K562 (cell line): ENCODE measurements around the gene PHF21A. TPM values are rescaled to one million over a fixed set of nuclear protein-coding genes. Genes with fewer than 3 reads are reported as not detected.

Source experiments
- ATAC-seq: fragments of 200-7000 bp; cut with Tn5 transposase; 3 replicates; pipeline ENCODE4 v1.9.1; 2020; ENCODE audit warnings: moderate library complexity
- BruUV-seq: library from RNA; stranded (reverse); fragments of 400-500 nt; replicated peaks from 2 replicates; lab custom pipeline; 2021; lab: Mats Ljungman, UMichigan
- CTCF ChIA-PET: fragments of 300-600 bp; formaldehyde crosslinking; extraction: SDS; loops from one replicate; lab custom pipeline; 2021; ENCODE audit warnings: low intra/inter-chr PET ratio; lab: Yijun Ruan, JAX
- POLR2A ChIA-PET: fragments of 300-600, 350-650 bp; sonication (Branson Sonifier 250); formaldehyde crosslinking; extraction: SDS; loops from one replicate; lab custom pipeline; 2021; ENCODE audit warnings: antibody characterized with exemption, inconsistent platforms; lab: Yijun Ruan, JAX
- DNase-seq, 4 experiments: peaks; one replicate each; pipeline versions ENCODE4 v3.0.0 to v3.0.0-alpha.2; 2011 to 2018; ENCODE audit warnings: low spot score in 3 of 4, mixed read lengths in 3 of 4; ENCODE audit errors: extremely low read depth in 1 of 4
- FAIRE-seq: peaks from 2 replicates; lab custom pipeline; 2011; peaks lifted over from hg19 to GRCh38; lab: Jason Lieb, UNC
- H2AFZ ChIP-seq: 2 replicates; pipeline ENCODE4 v1.6.0; 2011; ENCODE audit warnings: low read depth, low read length, control low read depth, inconsistent platforms
- H3K27ac ChIP-seq: fragments of 200-600 bp; 3 replicates; pipeline ENCODE4 v1.8.0; 2011; ENCODE audit warnings: low read depth, mild to moderate bottlenecking, control low read depth, inconsistent platforms, low read length, moderate library complexity, mixed read lengths; ENCODE audit errors: extremely low read depth
- H3K27me3 ChIP-seq, 2 experiments: fragments of 300-600 bp in 1 of 2; 2 replicates in 1 of 2; 3 replicates in 1 of 2; pipeline versions ENCODE4 v1.6.0 to v1.8.0; 2011; ENCODE audit warnings: inconsistent platforms in 2 of 2, low read length in 2 of 2, mild to moderate bottlenecking in 1 of 2, mixed read lengths in 1 of 2, moderate library complexity in 1 of 2; ENCODE audit not compliant: control insufficient read depth in 2 of 2, insufficient read depth in 2 of 2
- H3K36me3 ChIP-seq: fragments of 300-600 bp; 3 replicates; pipeline ENCODE4 v1.8.0; 2011; ENCODE audit warnings: mild to moderate bottlenecking, low read length, inconsistent platforms; ENCODE audit not compliant: control insufficient read depth, insufficient read depth
- H3K4me1 ChIP-seq, 2 experiments: fragments of 200-600 bp in 1 of 2; replicated peaks in 1 of 2; 2 replicates in 1 of 2; 3 replicates in 1 of 2; pipeline versions ENCODE4 v1.5.1 to v1.8.0; 2011; ENCODE audit warnings: inconsistent platforms in 2 of 2, low read length in 2 of 2, mild to moderate bottlenecking in 1 of 2, mixed read lengths in 1 of 2, moderate library complexity in 1 of 2; ENCODE audit not compliant: control insufficient read depth in 2 of 2, insufficient read depth in 2 of 2
- H3K4me2 ChIP-seq: 2 replicates; pipeline ENCODE4 v1.6.1; 2011; ENCODE audit warnings: low read length, control low read depth, inconsistent platforms, mixed read lengths; ENCODE audit not compliant: insufficient read depth
- H3K4me3 ChIP-seq: fragments of 200-600 bp; sonication (generic), shearing (Covaris generic); 2 replicates; pipeline ENCODE4 v1.5.1; 2016; ENCODE audit warnings: control low read depth, inconsistent platforms
- H3K79me2 ChIP-seq: fragments of 200-600 bp; 3 replicates; pipeline ENCODE4 v1.8.0; 2011; ENCODE audit warnings: low read length, inconsistent platforms; ENCODE audit not compliant: control insufficient read depth, insufficient read depth
- H3K9ac ChIP-seq, 2 experiments: 2 replicates each; pipeline versions ENCODE4 v1.6.0 to v1.6.1; 2011; ENCODE audit warnings: low read depth in 2 of 2, low read length in 2 of 2, control low read depth in 1 of 2, inconsistent platforms in 1 of 2, mild to moderate bottlenecking in 1 of 2, mixed read lengths in 1 of 2; ENCODE audit not compliant: insufficient read depth in 1 of 2
- H3K9me1 ChIP-seq: one replicate; pipeline ENCODE4 v1.6.0; 2011; ENCODE audit warnings: inconsistent platforms, mild to moderate bottlenecking, low read length, moderate library complexity; ENCODE audit not compliant: control insufficient read depth, insufficient read depth
- H3K9me3 ChIP-seq: replicated peaks from 2 replicates; pipeline ENCODE4 v1.5.1; 2011; ENCODE audit warnings: low read depth, low read length, inconsistent platforms; ENCODE audit not compliant: control insufficient read depth, insufficient read depth
- H4K20me1 ChIP-seq: replicated peaks from 2 replicates; pipeline ENCODE4 v1.6.1; 2011; ENCODE audit warnings: low read length, inconsistent platforms, mixed read lengths; ENCODE audit not compliant: control insufficient read depth, insufficient read depth
- ARID4B ChIP-seq: sonication (generic); formaldehyde crosslinking; IDR thresholded peaks from 2 replicates; pipeline ENCODE4 v1.8.0; 2022; ENCODE audit warnings: mild to moderate bottlenecking, missing genetic modification reagents
- ATF7 ChIP-seq: fragments of 450-650 bp; IDR thresholded peaks from 2 replicates; pipeline ENCODE4 v1.7.1; 2014; ENCODE audit warnings: mild to moderate bottlenecking, moderate library complexity
- DPF2 ChIP-seq: fragments of 450-650 bp; IDR thresholded peaks from 2 replicates; pipeline ENCODE4 v1.6.1; 2016
- FOXO4 ChIP-seq: fragments of 450-650 bp; formaldehyde crosslinking; IDR thresholded peaks from 2 replicates; pipeline ENCODE4 v1.4.0; 2020; ENCODE audit warnings: mild to moderate bottlenecking, moderate library complexity
- SFPQ ChIP-seq: fragments of 200-400 bp; formaldehyde crosslinking; IDR thresholded peaks from 2 replicates; pipeline ENCODE4 v1.6.1; 2017; ENCODE audit warnings: mild to moderate bottlenecking, low read depth, low read length, moderate library complexity
- TCF7 ChIP-seq: sonication (generic); IDR thresholded peaks from 2 replicates; pipeline ENCODE4 v1.6.1; 2016; ENCODE audit warnings: antibody characterized with exemption, borderline replicate concordance
- ZNF232 ChIP-seq: sonication (generic); formaldehyde crosslinking; IDR thresholded peaks from 2 replicates; pipeline ENCODE4 v1.8.0; 2022; ENCODE audit warnings: mild to moderate bottlenecking, missing genetic modification reagents
- WGBS: fragments of 100-300 bp; shearing (Covaris generic); methylation state at CpG from one replicate; pipeline ENCODE4 v1.1.6; 2016; ENCODE audit warnings: low coverage, mixed read lengths; ENCODE audit not compliant: insufficient coverage; ENCODE audit errors: missing lambda C conversion rate; 5-methylcytosine and 5-hydroxymethylcytosine counted together
- in situ Hi-C: fragments of 300-500 bp; cut with MboI; formaldehyde crosslinking; loops from 4 replicates; pipeline ENCODE4 v1.15.0; 2018; ENCODE audit warnings: inconsistent platforms, mixed read lengths
- intact Hi-C: fragments of 100-400 bp; cut with micrococcal nuclease; formaldehyde crosslinking; loops from 2 replicates; pipeline ENCODE4 v1.14.2; 2022
- polyA plus RNA-seq, 8 experiments: library from polyadenylated mRNA; depleted of rRNA in 4 of 8; stranded (reverse) in 5 of 8; unstranded in 3 of 8; fragments of >200 nt; fragmentation: Nextera tagmentation in 2 of 8; fragmentation: Illumina TruSeq in 1 of 8; extraction: Ambion mirVana in 2 of 8; extraction: Trizol in 1 of 8; gene quantifications; 2 replicates each; pipeline versions ENCODE4 v1.2.1 to v1.2.3, GENCODE V29; 2011 to 2014; ENCODE audit warnings: inconsistent platforms in 1 of 8, missing spikeins in 1 of 8
- total RNA-seq, 7 experiments: library from RNA; depleted of rRNA in 6 of 7; stranded (reverse); fragments of >200 nt in 6 of 7; fragmentation: Illumina TruSeq in 2 of 7; extraction: Trizol in 2 of 7; gene quantifications; 2 replicates each; pipeline versions ENCODE4 v1.2.1 to v1.2.3, GENCODE V29; 2011 to 2021; ENCODE audit warnings: low replicate concordance in 1 of 7

PHF21A gene
- total and polyA plus RNA-seq, 9 of the 15 experiments (the other 6 are each of a cell fraction or from before 2014, with no cell fraction given), result 1.5 to 32.4 (median 10.7) TPM

- H3K4me2 ChIP-seq, result no peak overlapping the region
Observed at GRCh38 chr11:46020084-46020599, 101.1 kb downstream of the PHF21A start.

More at GRCh38 chr11:46020084-46020599, 101.1 kb downstream of the PHF21A start:
- Histone ChIP-seq H3K4me3 (no peak overlapping the region), H3K79me2 (no peaks in the 10 kb centered on the region), H3K9me3 (no peaks in the 10 kb centered on the region; the same call in 1 of the 2 replicates), H2AFZ (no peak overlapping the region), H3K4me1 (peaks cover 3 to 5% of the 10 kb centered on the region in 2 experiments; a peak in 3 of 5 replicates), H3K9ac (no peak overlapping the region), H3K9me1 (no peaks in the 10 kb centered on the region), H3K27me3 (no peaks in the 10 kb centered on the region), H4K20me1 (no peaks in the 10 kb centered on the region), H3K27ac (no peak overlapping the region), H3K36me3 (no peaks in the 10 kb centered on the region)
- BruUV-seq, result no TSS peak
- 84% methylated on average over 8 of the region's 8 CpGs for WGBS
- TF ChIP-seq FOXO4 (CRISPR knock-in tag), result no peak
- TF ChIP-seq SFPQ, result no peak
- no peak for TF ChIP-seq ATF7
- no peak for TF ChIP-seq TCF7
- TF ChIP-seq ZNF232 (CRISPR knock-in tag), result no peak
- no peak for TF ChIP-seq DPF2
- no peak for TF ChIP-seq ARID4B
- ATAC-seq (no peak), DNase-seq (no peak), FAIRE-seq (no peak)
- ChIA-PET CTCF (no interaction called here), POLR2A (interaction anchor here (0.5 to 1.5 kb wide), 2 partner anchors 12 to 473 kb away, joined by 3 read pairs; no protein-coding TSS in a partner anchor)
- intact Hi-C loops (no loop called here), in situ Hi-C loops (no loop called here)
